Kidney glomerular epithelial cell (primary cell): ENCODE measurements around the gene ALDH1A2.
"Not testable (repeated sequence)": the region's sequence is repeated elsewhere in the genome, so short reads cannot be mapped to it uniquely, and the experiment has no call there.

Experiments used
- DNase-seq: peaks from one replicate; lab custom pipeline; 2025; lab: John Stamatoyannopoulos, UW

ALDH1A2 gene

DNA sequence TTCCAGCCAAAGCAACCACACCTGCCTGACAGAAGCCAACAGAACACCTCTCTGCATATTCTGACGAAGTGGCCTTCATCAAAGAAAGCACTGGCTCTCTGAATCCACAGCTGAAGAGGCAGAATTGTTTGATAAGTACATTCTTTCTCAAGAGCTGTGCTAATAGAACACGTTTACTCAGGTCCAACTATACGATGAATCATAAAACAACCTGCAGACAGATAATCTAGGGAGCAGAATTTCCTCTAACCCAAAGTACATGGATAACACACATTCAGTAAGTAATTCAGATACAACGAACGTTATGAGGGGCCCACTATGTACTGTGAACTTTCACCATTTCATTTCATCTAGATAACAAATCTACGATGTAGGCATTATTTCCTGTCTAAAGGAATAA, 25.4 kb downstream of the ALDH1A2 start:
- no peak for DNase-seq

GRCh38 chr15:58039079-58040035, 26.2 kb downstream of the ALDH1A2 start:
- DNase-seq: peak; percentile 28

DNA sequence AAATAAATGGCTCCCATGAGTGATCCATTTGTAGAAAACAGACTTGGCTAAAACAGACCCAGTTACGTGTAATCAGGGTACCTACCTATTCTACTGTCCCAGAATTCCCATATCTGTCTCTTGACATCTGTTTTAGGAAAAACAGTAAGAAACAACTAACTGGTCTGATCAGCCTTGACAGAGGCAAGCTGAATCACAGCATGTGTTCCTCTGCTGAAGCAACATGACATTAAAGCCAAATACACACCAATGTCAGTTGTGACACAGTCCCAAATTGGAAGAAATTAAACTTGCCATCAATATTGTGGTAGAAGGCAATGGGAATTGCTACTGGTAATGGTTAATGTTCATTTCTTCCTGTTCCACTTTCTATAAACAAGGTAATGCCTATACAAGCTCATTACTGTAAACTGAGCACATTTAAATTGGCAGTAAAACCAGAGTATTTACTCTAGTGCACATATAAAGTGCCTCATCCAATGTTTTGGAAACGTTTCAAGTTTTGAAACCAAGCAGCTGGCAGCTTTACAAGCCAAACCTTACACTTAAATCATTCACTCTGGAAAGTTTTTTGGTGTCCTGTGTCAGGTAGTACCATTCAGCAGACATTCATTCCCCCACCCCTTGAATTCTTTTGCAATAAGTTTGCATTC, 27.0 kb downstream of the ALDH1A2 start:
- DNase-seq: peak; percentile 64

DNA sequence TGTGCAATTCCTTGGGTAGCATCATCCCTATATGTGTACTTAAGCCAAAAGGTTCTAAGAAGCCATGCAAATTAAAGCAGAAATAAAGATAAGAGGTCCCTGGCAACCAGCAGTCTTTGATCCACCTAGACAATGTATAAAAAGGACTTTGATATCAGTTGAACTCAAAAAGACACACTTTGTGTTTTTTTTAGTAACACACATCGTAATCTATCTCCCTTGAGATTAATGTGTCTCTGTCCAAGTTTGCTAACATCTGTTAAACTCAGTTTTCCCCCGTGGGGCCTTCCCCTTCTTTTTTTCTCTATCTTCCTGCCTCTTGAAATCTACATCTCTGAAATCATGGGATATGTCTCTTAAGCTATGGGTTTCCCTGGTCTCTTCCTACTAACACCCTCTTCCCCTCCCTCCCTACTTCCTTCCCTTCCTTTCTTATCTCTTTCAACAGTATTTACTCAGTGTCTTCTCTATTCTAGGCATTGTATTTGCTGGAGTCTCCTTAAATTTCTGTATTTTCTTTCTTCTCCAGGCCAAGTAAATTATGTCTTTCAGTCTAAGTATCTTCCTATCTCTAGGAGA, 27.7 kb downstream of the ALDH1A2 start:
- no peak for DNase-seq

DNA sequence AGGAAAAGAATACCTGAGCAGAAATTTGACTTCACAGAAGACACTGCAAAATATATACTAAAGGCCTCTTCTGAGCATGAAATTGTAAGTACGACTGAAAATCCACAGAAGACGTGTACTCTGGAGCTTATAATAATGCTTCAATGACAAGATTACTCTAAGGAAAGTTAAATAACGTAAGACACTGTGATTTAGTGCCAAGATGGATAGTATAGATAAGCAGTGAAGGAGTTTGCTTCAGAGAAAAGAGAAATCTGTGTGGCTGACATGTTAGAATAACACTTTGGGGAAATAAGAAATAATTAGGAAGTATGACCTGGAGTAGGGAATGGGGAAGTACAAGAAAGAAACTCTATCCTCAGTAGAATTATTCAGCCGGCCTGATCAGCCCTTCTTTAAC, 28.9 kb downstream of the ALDH1A2 start:
- DNase-seq: no peak

- DNase-seq: not testable (repeated sequence)
Measured at GRCh38 chr15:58028392-58028791, 37.1 kb downstream of the ALDH1A2 start.

DNA sequence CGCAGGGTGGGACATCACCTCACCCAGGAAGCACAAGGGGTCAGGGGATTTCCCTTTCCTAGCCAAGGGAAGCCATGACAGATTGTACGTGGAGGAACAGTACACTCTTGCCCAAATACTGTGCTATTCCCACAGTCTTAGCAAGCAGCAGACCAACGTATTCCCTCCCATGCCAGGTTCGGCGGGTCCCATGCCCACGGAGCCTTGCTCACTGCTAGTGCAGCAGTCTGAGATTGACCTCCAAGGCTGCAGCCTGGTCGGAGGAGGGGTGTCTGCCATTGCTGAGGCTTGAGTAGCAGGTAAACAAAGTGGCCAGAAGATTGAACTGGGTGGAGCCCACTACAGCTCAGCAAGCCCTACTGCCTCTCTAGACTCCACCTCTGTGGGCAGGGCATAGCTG, 39.0 kb downstream of the ALDH1A2 start:
- no peak for DNase-seq

DNA sequence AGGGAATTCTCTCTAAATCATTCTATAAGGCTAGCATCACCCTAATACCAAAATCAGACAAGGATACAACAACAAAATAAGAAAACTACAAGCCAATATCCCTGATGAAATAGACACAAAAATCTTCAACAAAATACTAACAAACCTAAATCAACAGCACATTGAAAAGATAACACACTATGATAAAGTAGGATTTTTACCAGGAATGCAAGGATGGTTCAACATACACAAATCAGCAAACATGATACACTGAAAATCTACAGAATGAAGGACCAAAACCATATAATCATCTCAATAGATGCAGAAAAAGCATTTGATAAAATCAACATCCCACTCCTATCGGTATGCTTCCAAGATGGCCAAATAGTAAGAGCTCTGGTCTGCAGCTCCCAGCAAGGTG, 39.5 kb downstream of the ALDH1A2 start:
- no peak for DNase-seq

GRCh38 chr15:58021332-58022230, 43.9 kb downstream of the ALDH1A2 start:
- DNase-seq: no peak

- peak; percentile 33 for DNase-seq
Measured at GRCh38 chr15:58019503-58020376, 45.8 kb downstream of the ALDH1A2 start.

DNA sequence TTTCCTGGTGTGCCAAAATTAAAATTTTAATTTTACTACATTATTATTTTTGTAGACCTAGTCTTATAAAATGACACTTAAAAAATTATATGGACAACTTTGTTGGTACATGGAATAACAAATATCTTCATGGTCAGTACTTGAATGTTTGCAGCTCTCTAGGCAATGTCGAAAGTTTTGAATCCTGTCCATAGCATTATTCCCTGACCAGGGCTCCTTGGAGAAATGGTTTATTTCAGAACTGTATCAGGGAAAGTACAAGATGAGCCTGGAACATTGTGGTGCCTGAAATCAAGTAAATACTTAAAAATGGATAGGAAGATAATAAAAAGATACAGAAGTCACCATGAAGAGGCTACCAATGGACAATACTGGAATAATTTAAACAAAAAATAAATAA, 47.6 kb downstream of the ALDH1A2 start:
- no peak for DNase-seq

GRCh38 chr15:58016581-58017175, 48.8 kb downstream of the ALDH1A2 start:
- no peak for DNase-seq

GRCh38 chr15:58015565-58015964, 49.9 kb downstream of the ALDH1A2 start:
- DNase-seq: peak; percentile 30

- no peak for DNase-seq
Measured at GRCh38 chr15:58014470-58014869, 51.0 kb downstream of the ALDH1A2 start.

GRCh38 chr15:58014040-58014439, 51.5 kb downstream of the ALDH1A2 start:
- no peak for DNase-seq

DNA sequence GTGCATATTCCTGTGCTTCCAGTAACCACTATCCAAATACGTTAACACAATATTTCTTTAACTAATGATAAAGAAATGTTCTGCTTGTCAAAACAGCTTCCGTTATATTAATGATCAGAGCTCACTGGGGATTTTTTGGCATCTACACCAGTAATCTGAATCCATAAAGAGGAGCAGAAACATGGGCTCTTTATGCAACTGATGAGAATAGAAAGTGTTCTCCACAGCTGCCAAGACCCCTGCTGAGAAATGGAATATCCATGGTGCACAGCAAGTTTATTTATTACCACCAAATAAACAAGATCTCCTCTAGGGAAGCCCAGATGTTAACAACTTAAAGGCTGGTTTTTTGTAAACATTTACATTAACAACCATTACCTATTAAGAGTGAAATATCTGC, 54.5 kb downstream of the ALDH1A2 start:
- DNase-seq: no peak

- DNase-seq: no peak
Measured at GRCh38 chr15:58003810-58004209, 61.7 kb downstream of the ALDH1A2 start.

GRCh38 chr15:58002338-58003126, 63.0 kb downstream of the ALDH1A2 start:
- no peak for DNase-seq

GRCh38 chr15:57999699-58000098, 65.8 kb downstream of the ALDH1A2 start:
- DNase-seq: not testable (repeated sequence)

- no peak for DNase-seq
Measured at GRCh38 chr15:57996561-57996960, 69.0 kb downstream of the ALDH1A2 start.
